RPMI7951 (cell line): ENCODE data around the gene EZH2. TPM values are rescaled to one million over a fixed set of nuclear protein-coding genes. Genes with fewer than 3 reads are reported as not detected.
A peak's percentile ranks its signal among the peaks of the same experiment; 100 is the strongest.

Experiments used
- DNase-seq: peaks from one replicate; pipeline ENCODE4 v3.0.0-alpha.2; 2012; ENCODE audit warnings: low read depth
- total RNA-seq: library from RNA; depleted of rRNA; stranded (reverse); fragments of >200 nt; shearing (Covaris generic); gene quantifications from 2 replicates; pipeline ENCODE4 v1.2.3, GENCODE V29; 2014

The EZH2 gene
- total RNA-seq, 1 experiment from 2014 or later = 28.5 TPM

DNA sequence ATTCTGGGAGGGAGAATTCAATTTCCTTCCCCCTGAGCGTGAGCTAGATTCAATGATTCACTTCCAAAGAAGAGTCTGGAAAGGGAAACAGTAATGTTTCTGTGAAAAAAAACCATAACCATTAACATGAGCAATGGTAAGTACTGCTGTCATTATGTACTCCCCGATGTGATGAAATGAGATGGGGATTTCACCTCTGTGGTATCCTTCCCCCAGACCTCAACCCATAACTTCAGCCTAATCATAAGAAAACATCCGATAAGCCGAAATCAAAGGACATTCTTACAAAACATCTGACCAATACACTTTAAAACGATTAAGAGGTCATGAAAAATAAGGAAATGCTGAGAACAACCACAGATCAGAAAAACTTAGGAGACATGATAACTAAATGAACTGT, 27.2 kb downstream of the EZH2 start:
- DNase-seq = peak; percentile 15

DNA sequence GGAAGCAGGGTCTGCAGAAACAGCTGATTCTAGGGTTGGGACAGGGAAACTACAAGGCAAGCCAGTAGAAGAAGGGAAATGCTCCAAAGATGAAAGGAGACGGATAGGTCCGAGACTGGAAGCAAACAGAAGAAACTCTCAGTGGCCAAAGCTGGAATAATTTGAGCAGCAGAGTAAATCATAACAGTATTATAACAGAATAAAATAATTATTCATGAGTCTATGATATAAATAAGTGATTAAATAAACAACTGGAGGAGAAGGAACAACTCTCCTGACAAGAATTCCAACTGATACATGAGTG, 27.6 kb downstream of the EZH2 start:
- no peak for DNase-seq

DNA sequence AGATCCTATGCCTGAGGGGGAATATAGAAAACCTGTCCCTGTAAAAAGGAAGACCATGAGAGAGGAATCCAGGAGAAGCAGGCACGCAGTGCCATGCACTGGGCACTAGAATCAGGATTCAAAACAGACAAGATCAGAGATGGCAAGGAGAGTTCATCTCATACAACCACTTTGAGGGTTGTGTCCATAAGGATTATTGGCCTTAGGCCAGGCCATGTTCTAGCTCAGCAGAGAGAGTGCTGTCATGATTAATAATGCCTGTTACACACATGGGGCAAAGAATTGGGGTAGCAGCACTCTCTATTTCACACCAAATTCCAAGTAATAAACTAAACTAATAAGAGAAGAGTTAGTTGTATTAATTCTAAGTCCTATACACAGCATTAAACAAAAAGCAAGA, 29.1 kb downstream of the EZH2 start:
- peak; percentile 5 for DNase-seq

DNA sequence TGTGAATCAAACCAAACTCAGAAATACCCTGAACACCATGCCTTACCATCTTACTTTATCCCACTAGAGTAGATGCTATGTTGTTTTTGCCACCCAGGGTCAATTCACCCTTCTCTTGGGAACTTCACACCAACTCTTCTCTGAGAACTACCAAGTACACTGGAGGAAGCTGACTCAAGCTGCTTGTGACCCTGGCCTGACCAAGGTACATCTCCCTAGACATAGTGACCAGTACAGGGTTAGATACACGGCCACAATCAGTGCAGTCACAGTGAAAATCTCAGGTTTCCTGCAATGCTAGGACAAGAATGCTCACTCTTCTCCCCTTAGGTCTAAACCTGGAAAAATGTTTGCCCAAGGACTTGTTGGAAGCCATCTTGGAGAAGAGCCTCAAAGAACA, 31.8 kb downstream of the EZH2 start:
- no peak for DNase-seq

DNA sequence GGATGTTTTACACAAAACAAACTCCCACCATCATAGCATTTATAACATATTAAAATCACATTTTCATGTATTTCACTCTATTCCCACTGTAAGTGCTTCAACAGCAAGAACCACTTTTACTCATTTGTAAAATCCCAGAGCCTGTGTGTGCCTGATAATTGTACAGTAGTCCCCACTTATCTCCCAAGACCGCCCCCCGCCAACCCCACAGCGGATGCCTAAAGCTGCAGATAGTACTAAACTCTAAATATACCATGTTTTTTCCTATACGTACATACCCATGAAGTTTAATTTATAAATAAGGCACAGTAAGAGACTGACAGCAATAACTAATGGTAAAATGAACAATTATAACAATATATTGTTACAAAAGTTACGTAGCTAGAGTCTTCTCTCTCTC, 33.5 kb downstream of the EZH2 start:
- DNase-seq = no peak

DNA sequence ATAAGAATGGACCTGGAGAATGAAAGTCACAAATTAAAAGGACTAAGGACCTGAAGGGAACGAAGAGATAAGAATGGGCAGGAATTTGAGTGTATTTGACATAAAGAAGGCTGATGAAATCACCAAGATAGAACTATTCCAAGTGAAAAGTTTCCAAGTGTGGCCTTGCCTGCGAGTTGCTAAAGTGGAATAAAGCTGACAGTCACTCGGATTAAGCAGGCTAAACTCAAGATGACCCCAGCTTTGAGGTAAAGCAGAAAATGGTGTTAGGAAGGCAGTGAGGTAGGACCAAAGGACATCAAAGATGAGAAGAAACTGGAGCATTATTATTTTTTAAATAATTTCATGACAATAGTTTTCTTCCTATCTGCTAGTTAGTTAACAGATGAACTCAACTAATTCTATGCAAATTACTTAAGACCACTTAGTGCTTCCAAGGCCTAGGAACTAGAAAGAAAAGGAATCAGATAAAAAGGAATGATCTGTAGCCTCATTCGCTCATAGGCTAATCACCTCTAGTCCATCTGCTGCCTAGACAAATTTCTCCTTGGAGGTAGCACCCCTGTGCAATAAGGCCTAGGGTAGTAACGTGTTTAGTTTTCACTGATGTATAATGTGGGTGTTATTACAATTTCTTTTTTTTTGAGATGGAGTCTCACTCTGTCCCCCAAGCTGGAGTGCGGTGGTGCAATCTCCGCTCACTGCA, 34.5 kb downstream of the EZH2 start:
- DNase-seq = no peak

DNA sequence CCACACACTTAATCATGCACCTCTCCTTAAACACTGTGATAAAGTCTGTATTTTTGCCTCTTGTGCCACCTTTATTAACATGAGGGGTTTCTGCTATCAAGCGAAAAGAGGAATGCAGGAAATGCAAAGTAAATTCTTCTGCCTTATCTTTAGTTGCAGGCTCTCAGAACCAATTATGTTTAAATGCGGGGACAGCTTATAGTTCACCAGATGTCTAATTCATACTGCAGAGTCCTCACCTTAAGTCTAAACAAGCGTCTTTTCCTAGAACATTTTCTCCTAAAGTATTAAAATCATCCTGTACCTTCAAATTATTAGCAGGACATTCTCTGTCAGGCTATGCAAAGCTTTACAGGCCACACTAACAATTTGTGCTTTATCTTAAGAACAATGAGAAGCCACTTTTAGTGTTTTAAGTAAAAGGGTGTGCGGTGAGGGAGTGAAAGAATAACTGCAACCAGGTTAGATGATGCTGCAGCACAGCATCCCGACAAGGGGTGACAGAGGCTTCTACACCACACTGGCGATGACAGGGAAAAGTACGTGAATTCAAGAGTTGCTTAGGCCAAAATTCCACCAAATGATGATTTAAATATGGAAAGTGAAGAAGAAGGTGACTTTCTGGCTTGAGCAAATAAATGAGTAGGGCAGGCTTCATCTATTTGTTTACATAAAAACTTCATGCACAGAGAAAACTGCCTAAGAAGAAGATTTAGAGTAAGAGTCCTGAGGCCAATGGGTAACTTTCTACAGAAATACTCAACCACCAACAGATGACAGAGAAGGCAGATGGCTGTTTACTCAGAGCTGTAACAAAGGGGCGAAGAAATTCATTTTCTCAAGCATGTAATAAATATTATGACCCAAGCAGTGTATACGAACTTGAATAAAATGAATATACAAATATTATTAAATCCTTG, 36.0 kb downstream of the EZH2 start:
- DNase-seq = no peak

DNA sequence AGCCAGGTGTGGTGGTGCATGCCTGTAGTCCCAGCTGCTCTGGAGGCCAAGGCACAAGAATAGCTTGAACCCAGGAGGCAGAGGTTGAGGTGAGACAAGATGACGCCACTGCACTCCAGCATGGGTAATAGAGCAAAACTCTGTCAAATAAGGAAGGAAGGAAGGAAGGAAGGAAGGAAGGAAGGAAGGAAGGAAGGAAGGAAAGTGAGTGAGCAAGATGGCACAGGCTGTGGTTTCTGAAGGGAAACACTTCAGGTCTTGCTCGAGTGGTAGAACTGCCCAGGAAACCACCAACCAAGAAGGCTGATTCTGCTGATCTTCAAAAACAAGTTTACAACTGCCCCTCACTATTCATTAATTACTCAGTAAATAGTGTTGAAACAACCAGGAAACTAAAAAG, 45.2 kb downstream of the EZH2 start:
- no peak for DNase-seq

DNA sequence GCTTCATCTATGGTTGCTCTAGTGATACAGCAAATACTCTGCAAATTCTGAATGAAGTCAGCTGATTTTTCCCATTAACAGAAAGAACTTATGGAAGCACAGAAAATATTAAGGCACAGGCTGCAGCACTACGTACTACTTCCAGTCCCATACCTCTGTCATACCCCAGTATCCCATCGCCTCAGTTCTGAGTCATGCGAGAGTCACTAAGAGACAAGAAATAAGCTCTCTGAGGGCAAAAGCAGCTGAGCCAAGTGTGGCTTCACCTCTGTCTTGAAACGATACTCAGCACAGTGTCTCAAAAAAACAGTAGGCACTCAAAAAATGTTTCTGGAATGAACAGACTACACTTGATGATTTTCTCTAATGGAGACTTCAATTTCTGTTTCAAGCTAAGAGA, 48.2 kb downstream of the EZH2 start:
- DNase-seq = no peak

DNA sequence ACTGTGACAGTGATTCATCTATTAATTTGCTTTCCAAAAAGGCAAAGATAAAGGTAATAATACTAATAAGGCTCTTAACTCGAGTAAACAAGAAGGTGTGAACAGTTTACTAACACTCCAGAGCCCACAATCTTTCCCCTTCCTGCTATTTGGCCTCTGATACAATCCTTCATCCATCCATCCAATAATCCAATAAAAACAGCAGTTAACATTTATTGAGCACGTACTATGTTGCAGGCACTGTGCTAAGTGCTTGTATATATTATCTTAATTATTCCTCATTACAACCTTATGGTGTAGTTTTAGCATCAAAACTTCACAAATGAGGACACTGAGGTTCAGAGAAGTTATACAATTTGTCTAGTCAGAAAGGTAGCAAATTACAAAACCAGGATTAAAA, 49.5 kb downstream of the EZH2 start:
- no peak for DNase-seq

DNA sequence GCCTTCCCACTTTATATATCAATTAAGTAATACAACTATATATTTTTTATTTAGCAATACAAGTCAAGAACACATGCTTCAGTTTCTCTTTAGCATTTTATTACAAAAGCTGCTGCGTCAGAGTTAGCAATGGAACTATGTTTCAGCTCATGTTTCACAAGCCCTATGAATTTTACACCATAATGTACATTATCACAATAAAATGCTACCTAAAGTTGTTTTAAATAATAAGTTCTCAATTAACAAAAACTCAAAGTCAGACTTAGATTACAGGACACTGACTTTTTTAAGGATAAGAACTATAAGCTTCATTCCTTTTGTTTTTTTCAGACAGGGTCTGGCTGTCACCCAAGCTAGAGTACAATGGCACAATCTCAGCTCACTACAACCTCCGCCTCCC, 52.3 kb downstream of the EZH2 start:
- DNase-seq = no peak

DNA sequence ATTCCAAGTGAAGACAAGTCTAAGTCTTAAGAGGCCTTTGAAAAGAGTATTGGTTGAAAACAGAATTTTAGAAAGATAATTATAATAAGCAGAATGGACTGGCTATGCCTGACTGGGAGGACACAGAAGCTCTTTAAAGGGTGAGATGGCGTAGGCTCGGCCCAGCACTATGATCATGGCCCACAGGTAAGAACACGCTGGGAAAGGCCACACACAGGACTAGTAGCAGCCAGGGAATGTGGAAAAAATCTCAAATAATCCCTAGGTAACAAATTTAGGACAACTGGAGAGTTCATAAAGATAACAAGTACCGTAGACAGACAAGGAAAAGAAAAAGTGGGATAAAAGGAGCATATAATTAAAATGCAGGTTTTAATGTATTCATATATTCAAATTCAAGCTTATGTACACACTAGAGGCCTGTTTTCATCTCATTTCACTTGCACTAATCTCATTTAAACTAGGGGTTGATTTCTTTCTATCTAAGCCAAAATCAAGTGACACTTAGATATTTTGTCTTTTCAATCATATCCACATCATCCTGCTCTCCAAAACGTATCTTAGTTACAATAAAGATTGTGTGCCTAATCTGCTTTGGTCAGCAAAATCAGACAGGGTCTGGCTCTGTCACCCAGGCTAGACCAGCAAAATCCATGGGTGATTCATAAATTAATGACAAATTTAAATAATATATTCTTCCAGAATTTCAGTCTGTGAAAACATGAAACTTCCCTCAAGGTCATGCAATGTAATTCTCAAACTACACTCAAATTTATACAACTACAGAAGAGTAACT, 53.0 kb downstream of the EZH2 start:
- no peak for DNase-seq

DNA sequence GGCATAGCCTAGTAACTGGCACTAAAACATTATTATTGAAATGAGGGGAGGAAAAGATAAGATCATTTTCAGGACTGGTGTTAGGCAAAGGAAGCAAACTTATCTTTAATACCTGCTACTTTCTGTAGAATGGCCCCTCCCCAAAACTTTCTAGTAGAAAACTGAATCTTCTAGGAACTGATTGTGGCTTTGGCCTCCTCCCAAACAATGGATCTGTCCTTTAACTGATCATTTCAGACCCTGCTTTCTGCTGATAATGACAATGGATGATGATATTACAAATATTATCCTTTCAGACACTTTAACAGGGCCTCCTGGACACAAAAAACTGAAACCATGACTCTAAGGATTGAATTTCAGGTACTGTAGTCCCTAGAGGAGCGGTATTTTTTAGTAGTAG, 55.1 kb downstream of the EZH2 start:
- no peak for DNase-seq

DNA sequence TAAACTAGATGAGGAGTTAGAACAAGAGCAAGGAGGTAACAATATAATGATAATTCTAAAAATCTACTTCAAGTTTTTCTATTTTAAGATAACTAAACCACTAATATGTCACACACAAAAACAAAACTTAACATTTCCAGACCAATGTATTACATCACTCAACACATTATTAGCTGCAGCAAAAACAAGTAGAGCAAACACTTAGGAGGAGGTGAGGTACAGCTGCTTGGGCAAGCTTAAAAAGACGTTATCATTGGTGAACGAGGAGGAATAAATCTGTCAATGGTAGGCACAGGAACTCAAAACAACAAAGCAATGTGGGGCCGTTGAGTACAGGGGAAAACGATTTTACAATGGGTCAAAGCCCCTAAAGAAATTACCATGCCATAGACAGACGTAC, 58.8 kb downstream of the EZH2 start:
- DNase-seq = no peak

DNA sequence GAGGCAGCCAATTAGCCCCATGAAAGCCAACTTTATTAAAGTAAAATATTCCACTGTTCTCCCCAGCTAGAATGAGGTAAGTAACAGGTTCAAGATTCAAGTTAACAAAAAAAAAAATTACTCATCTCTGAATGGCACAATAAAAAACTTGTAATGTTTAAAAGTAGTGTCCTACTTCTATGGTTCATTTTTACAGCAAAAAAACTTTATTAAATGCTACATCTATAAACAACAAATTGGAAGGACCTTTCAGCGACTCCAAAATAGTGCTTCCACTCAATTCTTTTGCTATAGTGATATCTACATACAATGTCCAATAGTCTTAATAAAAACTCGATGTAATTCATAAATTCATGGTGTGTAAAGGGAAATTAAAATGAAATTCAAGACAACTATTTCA, 59.2 kb downstream of the EZH2 start:
- no peak for DNase-seq

DNA sequence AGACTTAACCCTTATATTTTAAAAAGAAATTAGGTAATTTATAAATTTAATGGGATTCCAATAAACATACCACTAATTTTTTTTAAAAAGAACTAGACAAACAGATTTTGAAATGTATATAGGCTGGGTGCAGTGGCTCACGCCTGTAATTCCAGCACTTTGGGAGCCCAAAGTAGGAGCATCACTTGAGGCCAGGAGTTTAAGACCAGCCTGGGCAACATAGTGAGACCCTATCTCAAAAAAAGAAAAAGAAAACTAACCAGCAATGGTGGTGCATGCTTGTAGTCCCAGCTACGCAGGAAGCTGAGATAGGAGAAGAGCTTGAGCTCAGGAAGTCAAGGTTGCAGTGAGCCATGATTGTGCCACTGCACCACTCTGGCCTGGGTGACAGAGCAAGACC, 62.7 kb downstream of the EZH2 start:
- no peak for DNase-seq

DNA sequence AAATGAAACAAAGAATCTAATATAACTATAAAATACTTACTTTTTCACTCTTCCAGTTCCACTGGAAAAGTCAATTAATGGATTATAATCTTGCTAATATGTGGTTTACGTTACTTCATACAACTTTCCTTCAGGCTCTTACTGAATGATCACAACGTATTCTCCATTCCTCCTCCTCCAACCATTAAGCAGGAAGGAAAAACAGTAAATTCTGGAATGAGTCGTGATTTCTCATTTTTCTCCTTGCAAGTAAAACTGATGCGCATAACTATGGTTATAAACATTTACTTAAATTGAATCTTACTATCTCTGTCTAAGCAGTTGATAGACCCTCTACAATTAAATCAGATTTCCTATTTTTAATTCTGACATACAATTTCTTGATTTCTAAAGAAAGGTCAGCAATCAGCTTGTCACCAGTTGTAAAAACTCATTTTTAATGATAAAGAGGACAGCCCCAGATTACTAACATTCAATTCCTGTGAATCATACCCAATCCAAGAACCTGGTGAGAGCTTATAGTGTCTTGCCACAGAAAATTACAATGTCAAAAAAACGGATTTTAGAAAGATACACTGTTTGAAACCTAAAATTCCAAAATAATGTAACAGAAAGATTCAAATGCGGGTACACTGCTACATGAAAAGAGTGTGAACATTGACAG, 64.3 kb downstream of the EZH2 start:
- peak; percentile 27 for DNase-seq

DNA sequence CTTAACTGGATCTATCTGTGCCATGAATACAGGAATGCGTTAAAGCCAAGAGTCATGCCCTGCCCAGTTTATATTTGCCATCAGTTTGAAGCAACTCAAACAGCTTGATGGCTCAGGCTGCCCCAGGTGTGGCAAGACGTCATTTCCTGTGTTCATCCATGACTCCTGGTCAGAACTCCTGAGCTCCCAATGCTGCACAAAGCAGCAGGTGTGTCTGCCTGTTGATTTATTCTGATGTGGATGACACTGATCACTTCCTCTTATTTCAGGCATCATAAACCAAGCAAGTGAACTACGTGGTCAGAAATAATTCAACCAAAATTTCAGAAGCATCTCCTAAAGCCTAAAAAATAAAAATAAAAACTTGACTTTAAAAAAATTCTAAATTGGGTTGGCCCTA, 68.5 kb downstream of the EZH2 start:
- no peak for DNase-seq

DNA sequence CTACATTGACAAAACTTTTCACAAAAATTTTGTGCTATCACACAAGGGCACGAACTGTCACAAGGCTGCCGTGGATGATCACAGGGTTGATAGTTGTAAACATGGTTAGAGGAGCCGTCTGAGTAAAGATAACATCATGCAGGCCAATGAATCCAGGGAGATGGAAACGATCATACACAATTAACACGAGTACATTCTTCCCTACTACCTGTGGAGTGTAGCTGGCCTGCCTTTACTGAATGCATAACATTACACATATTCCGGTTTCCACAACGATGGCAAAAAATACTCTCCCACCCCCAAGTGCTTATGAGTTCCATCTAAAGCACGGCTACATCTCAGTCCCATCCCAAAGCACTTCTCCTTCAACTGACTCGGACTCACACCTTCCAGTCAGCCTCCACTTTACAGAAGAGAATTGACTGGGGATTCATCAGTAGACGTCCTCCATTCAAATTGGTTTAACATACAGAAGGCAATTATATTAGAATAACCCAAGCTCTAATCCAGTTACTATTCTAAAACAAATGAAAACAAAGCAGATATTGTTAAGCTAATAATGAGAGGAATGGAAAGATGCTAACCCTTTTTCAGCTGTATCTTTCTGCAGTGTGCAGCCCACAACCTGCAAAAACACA, 69.0 kb downstream of the EZH2 start:
- DNase-seq = no peak

DNA sequence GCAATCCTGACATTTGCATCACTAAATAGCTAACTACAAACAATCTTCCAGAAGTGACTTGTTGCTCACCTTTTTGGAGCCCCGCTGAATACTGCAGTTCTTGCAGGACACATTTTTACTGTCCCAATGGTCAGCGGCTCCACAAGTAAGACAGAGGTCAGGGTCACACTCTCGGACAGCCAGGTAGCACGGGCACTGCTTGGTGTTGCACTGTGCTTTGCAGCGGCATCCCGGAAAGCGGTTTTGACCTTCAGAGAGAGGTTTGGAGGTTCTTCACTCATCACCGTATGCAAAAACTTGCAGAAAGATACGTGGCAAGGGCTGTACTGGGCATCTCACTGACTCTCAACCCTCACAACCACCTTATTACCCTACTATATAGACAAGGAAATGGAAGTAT, 70.2 kb downstream of the EZH2 start:
- no peak for DNase-seq

DNA sequence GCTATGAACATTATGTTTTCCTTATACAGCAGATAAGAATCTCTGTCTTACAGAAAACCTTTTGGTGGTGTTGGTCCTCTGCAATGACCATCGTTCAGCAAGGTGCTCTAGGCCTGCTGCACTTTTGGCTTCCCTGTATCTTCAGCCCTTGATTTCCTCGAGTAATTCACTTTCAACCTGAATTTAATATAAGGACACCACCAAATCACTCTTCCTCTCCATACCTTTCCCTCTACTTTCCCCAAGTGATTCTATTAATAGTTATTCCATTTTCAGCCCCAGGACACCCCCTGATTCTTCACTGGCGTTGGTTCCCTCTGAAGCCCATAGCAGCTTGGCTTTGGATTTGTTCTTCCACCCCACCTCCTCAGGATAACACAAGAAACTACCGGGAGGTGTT, 72.2 kb downstream of the EZH2 start:
- DNase-seq = no peak

DNA sequence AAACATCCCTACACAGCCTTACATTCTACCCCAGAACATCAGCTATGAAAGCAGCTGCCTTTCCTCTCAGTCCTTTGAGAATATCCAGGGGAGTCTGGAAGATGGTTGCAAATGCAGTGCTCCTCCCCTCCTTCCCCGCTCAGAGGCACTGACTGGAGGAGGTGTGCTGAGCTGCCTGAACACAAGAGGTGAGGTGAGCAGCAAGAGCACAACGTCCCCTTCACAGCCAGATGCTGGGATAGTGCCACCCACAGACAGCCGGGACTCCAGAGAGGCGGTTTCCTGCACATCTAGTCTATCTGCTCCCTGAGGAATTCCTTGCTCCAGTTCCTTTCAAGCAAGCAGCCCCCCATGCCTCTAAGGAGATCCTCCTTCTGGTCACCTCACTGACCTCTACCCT, 74.2 kb downstream of the EZH2 start:
- DNase-seq = no peak
